AG04449 (cell line): Measurements from ENCODE around the gene SNX13.

Source experiments
- CTCF ChIA-PET: fragments of 350-600 bp; formaldehyde crosslinking; extraction: SDS; loops from one replicate; lab custom pipeline; 2021; ENCODE audit warnings: antibody characterized with exemption; lab: Yijun Ruan, JAX
- POLR2A ChIA-PET: fragments of 400-600, 350-600 bp; formaldehyde crosslinking; extraction: SDS; loops from one replicate; lab custom pipeline; 2020; ENCODE audit warnings: antibody characterized with exemption, inconsistent platforms; lab: Yijun Ruan, JAX
- DNase-seq: peaks from one replicate; pipeline ENCODE4 v3.0.0-alpha.2; 2010; ENCODE audit warnings: low read depth, low spot score
- H3K4me3 ChIP-seq: 2 replicates; pipeline ENCODE4 v1.5.1; 2011; ENCODE audit warnings: low read depth, mild to moderate bottlenecking, control low read depth, low read length
- TF ChIP-seq, protein P1 (sequence below): IDR thresholded peaks from one replicate; pipeline ENCODE4 v1.5.1; 2011; ENCODE audit warnings: mild to moderate bottlenecking, moderate library complexity, low read length, control low read depth, inconsistent platforms; ENCODE audit not compliant: insufficient read depth; ENCODE audit errors: missing control alignments

SNX13 gene

DNA sequence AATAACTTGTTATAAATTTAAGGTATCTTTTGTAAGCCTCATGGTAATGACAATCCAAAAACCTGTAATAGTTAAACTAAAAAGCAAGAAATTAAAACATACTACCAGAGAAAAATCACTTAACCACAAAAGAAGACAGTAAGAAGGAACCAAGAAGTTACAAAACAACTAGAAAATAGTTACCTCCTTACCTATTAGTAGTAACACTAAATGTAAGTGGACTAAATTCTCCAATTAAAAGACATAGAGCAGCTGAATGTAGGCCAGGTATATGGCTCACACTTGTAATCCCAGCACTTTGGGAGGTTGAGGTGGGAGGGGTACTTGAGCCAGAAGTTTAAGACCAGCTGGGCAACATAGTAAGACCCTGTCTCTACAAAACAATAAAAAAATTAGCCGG, 84.0 kb downstream of the SNX13 start:
- TF ChIP-seq, protein P1, sequence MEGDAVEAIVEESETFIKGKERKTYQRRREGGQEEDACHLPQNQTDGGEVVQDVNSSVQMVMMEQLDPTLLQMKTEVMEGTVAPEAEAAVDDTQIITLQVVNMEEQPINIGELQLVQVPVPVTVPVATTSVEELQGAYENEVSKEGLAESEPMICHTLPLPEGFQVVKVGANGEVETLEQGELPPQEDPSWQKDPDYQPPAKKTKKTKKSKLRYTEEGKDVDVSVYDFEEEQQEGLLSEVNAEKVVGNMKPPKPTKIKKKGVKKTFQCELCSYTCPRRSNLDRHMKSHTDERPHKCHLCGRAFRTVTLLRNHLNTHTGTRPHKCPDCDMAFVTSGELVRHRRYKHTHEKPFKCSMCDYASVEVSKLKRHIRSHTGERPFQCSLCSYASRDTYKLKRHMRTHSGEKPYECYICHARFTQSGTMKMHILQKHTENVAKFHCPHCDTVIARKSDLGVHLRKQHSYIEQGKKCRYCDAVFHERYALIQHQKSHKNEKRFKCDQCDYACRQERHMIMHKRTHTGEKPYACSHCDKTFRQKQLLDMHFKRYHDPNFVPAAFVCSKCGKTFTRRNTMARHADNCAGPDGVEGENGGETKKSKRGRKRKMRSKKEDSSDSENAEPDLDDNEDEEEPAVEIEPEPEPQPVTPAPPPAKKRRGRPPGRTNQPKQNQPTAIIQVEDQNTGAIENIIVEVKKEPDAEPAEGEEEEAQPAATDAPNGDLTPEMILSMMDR, result no peak
- POLR2A ChIA-PET, result no interaction called here
- no peak overlapping the region for H3K4me3 ChIP-seq
- CTCF ChIA-PET, result no interaction called here
- no peak for DNase-seq

DNA sequence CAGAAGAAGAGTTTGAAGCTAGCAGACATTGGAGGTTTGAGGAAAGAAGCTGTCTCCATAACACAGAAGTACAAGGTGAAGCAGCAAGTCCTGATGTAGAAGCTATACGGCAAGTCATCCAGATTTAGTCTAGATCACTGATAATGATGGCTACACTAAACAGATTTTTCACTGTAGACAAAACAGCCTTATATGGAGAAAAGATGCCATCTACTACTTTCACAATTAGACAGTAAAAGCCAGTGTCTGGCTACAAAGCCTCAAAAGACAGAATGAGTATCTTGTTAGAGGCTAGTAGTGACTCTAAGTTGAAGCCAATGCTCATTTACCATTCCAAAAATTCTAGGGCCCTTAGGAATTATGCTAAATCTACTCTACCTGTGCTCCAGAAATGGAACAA, 85.1 kb downstream of the SNX13 start:
- ChIA-PET POLR2A (no interaction called here), CTCF (no interaction called here)
- TF ChIP-seq, protein P1, result no peak
- no peak for DNase-seq
- H3K4me3 ChIP-seq, result no peak overlapping the region

DNA sequence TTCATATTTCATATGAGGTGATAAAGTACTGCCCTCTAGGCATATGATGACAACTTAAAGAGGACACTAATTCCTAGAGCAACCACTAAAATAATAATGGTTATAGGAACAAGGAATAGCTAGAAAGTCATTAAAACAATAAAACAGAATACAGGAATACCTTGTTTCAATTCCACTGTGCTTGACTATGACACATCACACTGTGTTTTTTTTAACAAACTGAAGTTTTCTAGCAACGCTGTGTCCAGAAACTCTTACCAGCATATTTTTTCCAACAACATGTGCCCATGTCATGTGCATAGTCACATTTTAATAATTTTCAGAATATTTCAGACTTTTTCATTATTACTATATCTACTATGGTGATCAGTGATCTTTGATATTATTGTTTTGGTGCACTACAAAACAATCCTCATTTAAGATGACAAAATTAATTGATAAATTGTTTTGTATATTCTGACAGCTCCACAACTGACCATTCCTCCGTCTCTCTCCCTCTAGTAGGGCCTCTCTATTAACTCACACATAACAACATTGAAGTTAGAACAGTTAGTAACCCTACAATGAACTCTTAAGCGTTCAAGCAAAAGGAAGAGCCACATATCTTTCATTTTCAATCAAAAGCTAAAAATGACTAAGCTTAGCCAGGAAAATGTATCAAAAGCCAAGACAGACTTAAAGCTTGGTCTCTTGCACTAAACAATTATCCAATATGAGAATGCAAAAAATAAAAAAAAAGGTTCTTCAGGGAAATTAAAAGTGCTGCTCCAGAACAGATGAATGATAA, 85.8 kb downstream of the SNX13 start:
- TF ChIP-seq, protein P1, result no peak
- POLR2A ChIA-PET, result no interaction called here
- no peak overlapping the region for H3K4me3 ChIP-seq
- no peak for DNase-seq
- CTCF ChIA-PET, result interaction anchor here (0.7 kb wide), 1 partner anchor 85 kb away, joined by 3 read pairs; no protein-coding TSS in a partner anchor

DNA sequence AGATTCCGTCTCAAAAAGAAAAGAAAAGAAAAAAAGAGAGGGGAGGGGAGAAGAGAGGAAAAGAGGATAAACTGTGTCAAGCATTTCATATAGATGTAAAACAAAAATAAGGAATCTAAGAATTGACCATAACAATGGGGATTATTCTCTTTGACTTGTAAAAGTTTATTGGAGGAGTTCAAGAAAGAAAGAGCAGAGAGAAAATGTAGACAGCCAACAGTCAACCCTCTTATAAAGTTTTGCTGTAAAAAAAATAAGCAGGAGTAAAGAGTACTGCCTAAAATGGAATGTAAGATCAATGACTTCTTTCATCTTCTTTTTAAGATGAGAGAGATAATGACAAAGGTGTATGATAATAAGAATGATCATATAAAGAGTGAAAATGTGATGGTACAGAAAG, 87.9 kb downstream of the SNX13 start:
- TF ChIP-seq, protein P1, result no peak
- ChIA-PET POLR2A (no interaction called here), CTCF (no interaction called here)
- no peak overlapping the region for H3K4me3 ChIP-seq
- DNase-seq, result no peak

DNA sequence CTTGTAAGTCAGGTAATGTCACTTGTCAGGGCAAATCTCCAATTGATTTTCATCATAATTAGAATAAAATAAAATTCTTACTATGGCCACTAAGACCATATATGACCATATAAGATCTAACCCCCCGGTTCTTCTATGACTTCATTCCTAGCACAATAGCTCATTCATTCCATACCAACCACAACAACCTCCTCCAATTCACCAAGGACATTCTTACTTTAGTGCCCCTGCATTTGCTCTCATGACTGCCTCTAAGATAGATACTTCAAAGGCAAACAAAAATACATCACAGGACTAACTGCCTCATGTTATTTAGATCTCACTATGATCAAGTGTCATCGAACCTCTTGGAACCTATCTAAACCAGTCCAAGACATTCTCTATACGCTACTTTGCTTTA, 90.8 kb downstream of the SNX13 start:
- H3K4me3 ChIP-seq, result no peak overlapping the region
- ChIA-PET CTCF (no interaction called here), POLR2A (no interaction called here)
- TF ChIP-seq, protein P1, result no peak
- peak; percentile 31 for DNase-seq

DNA sequence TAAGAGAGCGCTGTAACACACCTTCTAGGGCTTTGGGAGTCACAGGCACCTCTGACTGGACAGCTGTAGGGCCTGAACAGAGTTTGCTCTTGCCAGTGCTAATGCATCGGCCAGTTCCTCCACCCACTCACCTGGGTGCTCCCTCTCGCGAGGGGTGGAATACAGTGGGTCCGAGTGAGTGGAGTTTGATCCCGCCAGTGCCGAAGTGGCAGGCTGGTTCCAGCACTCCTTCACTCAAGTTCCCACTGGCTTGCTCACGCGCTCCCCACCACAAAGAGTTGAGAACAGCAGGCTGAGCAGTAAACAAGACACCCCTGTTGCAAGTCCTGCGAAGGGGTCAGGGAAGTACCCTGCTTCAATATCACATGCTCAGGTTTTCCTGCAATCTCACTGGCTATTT, 91.8 kb downstream of the SNX13 start:
- H3K4me3 ChIP-seq, result no peak overlapping the region
- ChIA-PET POLR2A (no interaction called here), CTCF (no interaction called here)
- TF ChIP-seq, protein P1, result no peak
- no peak for DNase-seq
